ENCODE measurements around the gene ETF1.

GRCh38 chr5:138549414-138549813 lies 6.4 kb upstream of the ETF1 start:
- TF ChIP-seq CTCF (IDR thresholded peaks at IDR 0.05) = no peak
- TF ChIP-seq POLR2A (IDR thresholded peaks at IDR 0.05) = no peak

Measured in breast epithelium (tissue), 3 donors.